ENCODE data around the gene AIG1. TPM values are rescaled to one million over a fixed set of nuclear protein-coding genes. Genes with fewer than 3 reads are reported as not detected.
"Not testable (repeated sequence)": the region's sequence is repeated elsewhere in the genome, so short reads cannot be mapped to it uniquely, and the experiment has no call there.

AIG1 gene
- total RNA-seq, 2 experiments from 2014 or later, result 7.4 to 8.4 TPM

DNA sequence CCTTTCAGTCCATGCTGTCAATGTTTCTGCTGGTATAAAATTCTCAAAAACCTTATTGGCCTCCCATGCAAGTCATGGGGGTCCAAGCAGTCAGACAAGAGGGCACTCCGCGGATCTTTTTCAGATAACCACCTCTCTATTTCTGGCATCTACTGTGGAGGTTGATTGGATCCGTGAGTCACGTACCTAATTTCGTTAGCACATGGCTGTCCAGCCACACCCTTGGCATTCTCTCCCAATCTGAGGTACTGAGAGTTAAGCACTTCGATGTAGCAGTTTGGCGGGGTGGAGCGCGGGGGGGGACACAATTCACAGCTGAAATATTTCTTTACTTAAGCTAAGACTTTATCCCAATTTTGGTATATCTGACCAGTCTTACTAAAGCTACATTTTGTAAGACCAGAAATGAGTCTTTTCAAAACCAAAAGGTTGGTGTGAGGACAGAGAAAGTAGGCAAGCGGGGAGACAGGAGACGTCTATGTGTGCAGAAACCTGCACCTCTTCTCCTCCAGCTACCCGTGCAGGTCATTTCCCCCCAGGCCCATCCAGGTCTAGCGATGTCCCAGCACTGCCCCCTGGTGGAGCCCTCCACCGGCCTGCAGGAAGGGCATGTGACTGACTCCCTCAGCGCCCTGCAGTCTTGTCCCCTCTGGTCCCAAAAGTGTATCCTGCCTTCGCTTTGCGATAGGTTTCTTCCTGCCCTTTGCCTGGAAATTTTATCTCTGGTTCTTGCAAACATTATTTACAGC is 276.7 kb downstream of the AIG1 start:
- ATAC-seq (ENCODE audit: poor library complexity), result no peak
- TF ChIP-seq, protein P1, sequence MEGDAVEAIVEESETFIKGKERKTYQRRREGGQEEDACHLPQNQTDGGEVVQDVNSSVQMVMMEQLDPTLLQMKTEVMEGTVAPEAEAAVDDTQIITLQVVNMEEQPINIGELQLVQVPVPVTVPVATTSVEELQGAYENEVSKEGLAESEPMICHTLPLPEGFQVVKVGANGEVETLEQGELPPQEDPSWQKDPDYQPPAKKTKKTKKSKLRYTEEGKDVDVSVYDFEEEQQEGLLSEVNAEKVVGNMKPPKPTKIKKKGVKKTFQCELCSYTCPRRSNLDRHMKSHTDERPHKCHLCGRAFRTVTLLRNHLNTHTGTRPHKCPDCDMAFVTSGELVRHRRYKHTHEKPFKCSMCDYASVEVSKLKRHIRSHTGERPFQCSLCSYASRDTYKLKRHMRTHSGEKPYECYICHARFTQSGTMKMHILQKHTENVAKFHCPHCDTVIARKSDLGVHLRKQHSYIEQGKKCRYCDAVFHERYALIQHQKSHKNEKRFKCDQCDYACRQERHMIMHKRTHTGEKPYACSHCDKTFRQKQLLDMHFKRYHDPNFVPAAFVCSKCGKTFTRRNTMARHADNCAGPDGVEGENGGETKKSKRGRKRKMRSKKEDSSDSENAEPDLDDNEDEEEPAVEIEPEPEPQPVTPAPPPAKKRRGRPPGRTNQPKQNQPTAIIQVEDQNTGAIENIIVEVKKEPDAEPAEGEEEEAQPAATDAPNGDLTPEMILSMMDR (IDR thresholded peaks at IDR 0.05), result peak; percentile 37
- Mint-ChIP-seq H3K27ac (no peak overlapping the region), H3K27me3 (no peaks in the 10 kb centered on the region), H3K36me3 (ENCODE audit: low read depth) (peaks cover 4% of the 10 kb centered on the region), H3K9me3 (no peaks in the 10 kb centered on the region), H3K4me1 (ENCODE audit: low read depth) (no peaks in the 10 kb centered on the region), H3K4me3 (no peak overlapping the region)
- no peaks in the 10 kb centered on the region for H3K36me3 ChIP-seq (ENCODE audit: insufficient read depth, low read length)
- intact Hi-C loops (cut with DNase I, micrococcal nuclease), result loop anchor here in 1 of 2 experiments (5.0 kb wide), 1 partner anchor 645 kb away; no protein-coding TSS in a partner anchor
- H3K27me3 ChIP-seq (ENCODE audit: control insufficient read depth in 1 of 2, insufficient read depth in 2 of 2, low read length in 2 of 2), result no peaks in the 10 kb centered on the region
- POLR2A ChIA-PET, result no interaction called here
- CTCF ChIA-PET, result interaction anchor here (1.1 kb wide), 1 partner anchor 645 kb away, joined by 3 read pairs; no protein-coding TSS in a partner anchor
- H3K4me1 ChIP-seq (ENCODE audit: insufficient read depth, low read length), result no peaks in the 10 kb centered on the region
- no peak overlapping the region for H3K27ac ChIP-seq (ENCODE audit: low read depth in 1 of 2, low read length in 2 of 2)
- no peak overlapping the region for H3K4me3 ChIP-seq (ENCODE audit: low read length)
- DNase-seq, result peak; percentile 2 to 58 (median 36)
- peaks cover 0 to 3% of the 10 kb centered on the region in 2 experiments for H3K9me3 ChIP-seq (ENCODE audit: control insufficient read depth in 1 of 2, insufficient read depth in 1 of 2, low read length in 2 of 2)

DNA sequence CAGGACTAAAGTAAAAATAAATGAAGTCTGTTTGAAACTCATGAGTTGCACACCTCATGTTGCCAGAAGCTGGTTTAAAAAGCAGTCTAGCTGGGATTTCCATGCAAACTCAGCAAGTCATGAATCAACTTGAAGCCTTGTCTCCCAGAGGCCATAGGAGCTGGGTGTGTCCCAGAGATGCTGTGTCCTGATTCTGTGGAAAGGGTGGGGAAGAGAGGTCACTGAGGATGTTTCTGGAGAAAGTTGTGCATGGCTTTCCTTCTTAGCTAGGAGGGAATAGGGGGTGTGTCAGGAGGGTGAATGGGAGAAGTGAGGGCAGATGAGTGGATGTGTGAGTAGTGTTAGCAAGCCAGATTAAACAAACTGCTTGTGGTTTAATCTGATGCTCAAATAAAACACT is 278.5 kb downstream of the AIG1 start:
- Histone ChIP-seq H3K27me3 (ENCODE audit: control insufficient read depth in 1 of 2, insufficient read depth in 2 of 2, low read length in 2 of 2) (no peaks in the 10 kb centered on the region), H3K4me1 (ENCODE audit: insufficient read depth, low read length) (no peaks in the 10 kb centered on the region), H3K4me3 (ENCODE audit: low read length) (no peak overlapping the region), H3K36me3 (ENCODE audit: insufficient read depth, low read length) (no peaks in the 10 kb centered on the region), H3K9me3 (ENCODE audit: control insufficient read depth in 1 of 2, insufficient read depth in 1 of 2, low read length in 2 of 2) (peaks cover 0 to 3% of the 10 kb centered on the region in 2 experiments), H3K27ac (ENCODE audit: low read depth in 1 of 2, low read length in 2 of 2) (no peak overlapping the region)
- no peaks in the 10 kb centered on the region for H3K9me3 Mint-ChIP-seq
- no peak for ATAC-seq (ENCODE audit: poor library complexity)
- H3K4me3 Mint-ChIP-seq, result no peak overlapping the region
- no peaks in the 10 kb centered on the region for H3K27me3 Mint-ChIP-seq
- intact Hi-C loops (cut with DNase I, micrococcal nuclease), result loop anchor here in 1 of 2 experiments (5.0 kb wide), 1 partner anchor 647 kb away; no protein-coding TSS in a partner anchor
- no peaks in the 10 kb centered on the region for H3K4me1 Mint-ChIP-seq (ENCODE audit: low read depth)
- peaks cover 4% of the 10 kb centered on the region for H3K36me3 Mint-ChIP-seq (ENCODE audit: low read depth)
- CTCF ChIA-PET, result no interaction called here
- POLR2A ChIA-PET, result no interaction called here
- no peak for DNase-seq
- H3K27ac Mint-ChIP-seq, result no peak overlapping the region
- TF ChIP-seq, protein P1 (IDR thresholded peaks at IDR 0.05), result no peak

DNA sequence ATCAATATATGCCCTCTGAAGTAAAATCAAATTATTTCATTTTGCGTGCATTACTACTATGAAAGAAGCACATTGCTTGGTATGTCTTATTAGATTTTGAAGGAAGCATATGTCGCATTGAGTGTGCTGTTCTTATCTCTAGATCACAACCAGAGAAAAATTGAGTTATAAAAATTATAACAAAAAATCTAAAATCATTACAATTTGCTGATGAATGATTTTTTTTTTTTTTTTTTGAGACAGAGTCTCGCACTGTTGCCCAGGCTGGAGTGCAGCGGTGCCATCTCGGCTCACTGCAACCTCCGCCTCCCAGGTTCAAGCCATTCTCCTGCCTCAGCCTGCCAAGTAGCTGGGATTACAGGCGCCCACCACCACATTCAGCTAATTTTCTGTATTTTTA is 284.8 kb downstream of the AIG1 start:
- H3K27ac Mint-ChIP-seq; POLR2A ChIA-PET; H3K27ac ChIP-seq (ENCODE audit: low read depth in 1 of 2, low read length in 2 of 2): not testable (repeated sequence)

More for the DNA sequence above, 284.8 kb downstream of the AIG1 start:
- H3K36me3 ChIP-seq (ENCODE audit: insufficient read depth, low read length); H3K27me3 ChIP-seq (ENCODE audit: control insufficient read depth in 1 of 2, insufficient read depth in 2 of 2, low read length in 2 of 2); CTCF ChIA-PET; ATAC-seq (ENCODE audit: poor library complexity); intact Hi-C loops (cut with DNase I, micrococcal nuclease); H3K9me3 Mint-ChIP-seq; H3K4me1 Mint-ChIP-seq (ENCODE audit: low read depth); H3K36me3 Mint-ChIP-seq (ENCODE audit: low read depth); H3K27me3 Mint-ChIP-seq; H3K9me3 ChIP-seq (ENCODE audit: control insufficient read depth in 1 of 2, insufficient read depth in 1 of 2, low read length in 2 of 2); H3K4me3 ChIP-seq (ENCODE audit: low read length); DNase-seq; H3K4me3 Mint-ChIP-seq; H3K4me1 ChIP-seq (ENCODE audit: insufficient read depth, low read length): not testable (repeated sequence)
